HG02884 (cell line): ENCODE results near the gene ZNF587.
"Not testable (repeated sequence)": the region's sequence is repeated elsewhere in the genome, so short reads cannot be mapped to it uniquely, and the experiment has no call there.

ENCODE experiments used
- ATAC-seq: cut with Tn5 transposase; IDR thresholded peaks from one replicate; pipeline ENCODE4 v1.9.1; 2021; ENCODE audit warnings: mild to moderate bottlenecking, moderate library complexity; ENCODE audit not compliant: unreplicated experiment

ZNF587 gene

GRCh38 chr19:57886046-57886445 is 36.4 kb downstream of the ZNF587 start:
- ATAC-seq = no peak

GRCh38 chr19:57887195-57887941 is 37.7 kb downstream of the ZNF587 start:
- ATAC-seq = no peak

DNA sequence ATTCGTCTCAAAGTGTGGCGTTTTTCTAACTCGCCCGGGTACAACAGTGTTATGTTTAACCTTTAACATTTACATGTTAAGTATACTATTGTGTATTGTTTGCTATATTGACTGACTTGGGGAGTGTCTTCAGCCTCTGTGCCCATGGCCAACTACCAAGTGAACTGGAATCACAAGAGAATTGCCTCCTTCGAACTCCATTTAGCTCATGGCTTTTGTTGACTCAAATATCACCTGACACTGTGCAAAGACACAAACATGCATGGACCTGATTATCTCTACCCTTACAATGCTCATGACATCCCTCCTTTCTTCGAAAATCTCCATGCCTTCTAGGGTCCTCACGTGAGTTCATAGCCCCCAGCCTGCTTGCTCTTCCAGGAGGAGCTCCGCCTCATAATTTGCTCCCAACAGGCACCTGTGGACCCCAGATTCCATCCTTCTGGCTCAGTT is 38.5 kb downstream of the ZNF587 start:
- ATAC-seq = no peak

DNA sequence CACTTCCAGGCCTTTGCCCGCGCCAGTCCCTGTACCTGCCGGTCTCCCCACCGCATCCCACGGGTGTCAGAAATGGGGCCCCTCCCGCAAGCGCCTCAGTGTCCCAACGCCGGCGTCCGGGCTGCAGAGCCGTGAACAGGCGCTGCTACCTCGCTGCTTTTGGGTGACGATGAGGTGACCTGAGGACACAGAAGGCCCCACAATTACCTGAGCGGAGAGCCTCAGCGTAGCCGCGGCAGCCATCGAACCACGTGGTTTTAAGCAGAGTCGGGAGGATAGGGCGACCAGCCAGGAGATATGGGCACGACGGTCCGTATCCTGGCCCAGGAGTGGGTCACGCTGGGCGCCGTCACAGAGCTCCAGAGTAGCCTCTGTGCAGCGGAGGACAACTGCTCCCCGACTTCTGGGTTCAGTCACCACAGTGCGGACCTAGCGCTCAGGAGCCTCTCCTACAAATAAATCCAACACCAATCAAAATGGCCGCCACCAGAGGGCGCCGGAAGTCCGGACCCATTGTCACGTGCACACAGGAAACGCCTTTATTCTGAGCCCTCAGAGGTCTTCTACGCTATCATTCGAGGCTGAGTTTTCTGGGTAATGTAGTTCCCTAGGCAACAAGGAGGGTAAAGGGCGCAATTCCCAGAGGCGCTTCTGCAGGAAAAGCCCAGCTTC is 39.0 kb downstream of the ZNF587 start, which contains the start of gene ZNF814:
ZNF814 (minus strand) TSS at position 478 of the 672 bp plus-strand sequence; CDS start at position 243, 235 bp downstream.
- ATAC-seq = peak; percentile 72

DNA sequence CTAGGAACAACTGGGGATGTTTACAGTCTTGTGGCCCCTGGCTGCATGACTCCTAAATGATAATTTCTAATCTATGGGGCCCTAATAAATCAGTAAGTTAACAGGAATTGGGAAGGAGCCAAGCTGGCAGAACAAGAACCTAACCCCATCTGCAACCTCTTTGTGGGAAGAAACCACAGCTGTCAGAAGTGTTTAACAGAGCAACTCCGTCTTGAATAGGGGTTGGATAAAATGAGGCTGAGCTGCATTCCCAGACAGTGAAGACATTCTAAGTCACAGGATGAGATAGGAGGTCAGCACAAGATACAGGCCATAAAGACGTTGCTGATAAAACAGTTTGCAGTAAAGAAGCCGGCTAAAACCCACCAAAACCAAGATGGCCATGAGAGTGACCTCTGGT is 41.0 kb downstream of the ZNF587 start:
- ATAC-seq = not testable (repeated sequence)

DNA sequence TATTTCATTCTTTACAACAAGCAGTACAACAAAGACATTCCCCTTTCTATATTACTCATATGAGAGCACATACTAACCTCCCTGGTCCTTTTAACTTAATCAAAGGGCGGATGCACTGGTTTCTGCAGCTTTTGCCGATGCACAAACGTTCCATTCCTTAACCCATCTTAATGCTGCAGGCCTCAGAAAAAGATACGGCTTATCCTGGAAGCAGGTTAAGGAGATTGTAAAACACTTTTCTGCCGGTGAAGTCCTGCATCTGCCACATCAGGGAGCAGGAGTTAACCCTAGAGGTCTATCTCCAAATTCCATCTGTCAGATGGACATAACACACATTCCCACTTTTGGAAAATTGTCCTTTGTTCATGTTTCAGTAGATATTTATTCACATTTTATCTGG is 50.7 kb downstream of the ZNF587 start:
- no peak for ATAC-seq

DNA sequence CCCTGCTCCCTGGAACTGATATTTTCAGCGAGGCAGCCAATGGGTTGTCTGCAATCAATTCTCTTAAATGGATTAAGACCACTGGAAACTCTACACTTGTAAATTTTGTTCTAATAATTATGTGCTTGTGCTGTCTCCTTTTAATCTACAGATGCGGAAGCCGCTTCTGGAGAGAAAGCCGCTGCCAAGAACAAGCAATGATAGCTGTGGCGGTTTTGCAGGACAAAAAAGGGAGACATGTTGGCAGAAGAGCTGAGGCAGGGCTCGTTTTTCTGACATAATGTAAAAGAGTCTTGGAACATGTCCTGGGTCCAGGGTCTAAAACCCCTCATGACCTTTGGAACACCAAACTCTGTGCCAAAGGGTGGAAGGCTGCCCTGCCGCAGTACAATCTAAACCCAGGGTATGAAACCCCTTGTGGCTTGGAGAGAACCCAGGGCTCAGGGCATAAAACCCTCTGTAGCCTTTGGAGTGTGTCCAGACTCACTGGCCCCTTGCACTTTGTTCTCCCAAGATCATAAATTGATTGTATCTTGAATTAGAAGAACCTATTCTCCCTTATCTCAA is 54.0 kb downstream of the ZNF587 start:
- no peak for ATAC-seq

DNA sequence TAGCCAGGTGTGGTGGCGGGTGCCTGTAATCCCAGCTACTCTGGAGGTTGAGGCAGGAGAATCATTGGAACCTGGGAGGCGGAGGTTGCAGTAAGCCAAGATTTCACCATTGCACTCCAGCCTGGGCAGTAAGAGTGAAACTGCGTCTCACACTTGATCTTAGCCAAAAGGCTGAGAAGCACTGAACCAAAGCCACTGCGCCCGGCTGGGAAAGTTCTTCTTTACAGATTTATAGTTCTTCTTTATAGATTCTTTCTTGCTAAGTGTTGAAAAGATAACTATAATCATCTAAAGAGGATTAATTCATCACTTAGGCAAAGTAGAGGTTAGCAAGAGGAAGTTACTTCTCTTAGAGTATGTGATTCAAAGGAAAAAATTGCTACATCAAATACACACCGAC is 55.6 kb downstream of the ZNF587 start:
- ATAC-seq = no peak

DNA sequence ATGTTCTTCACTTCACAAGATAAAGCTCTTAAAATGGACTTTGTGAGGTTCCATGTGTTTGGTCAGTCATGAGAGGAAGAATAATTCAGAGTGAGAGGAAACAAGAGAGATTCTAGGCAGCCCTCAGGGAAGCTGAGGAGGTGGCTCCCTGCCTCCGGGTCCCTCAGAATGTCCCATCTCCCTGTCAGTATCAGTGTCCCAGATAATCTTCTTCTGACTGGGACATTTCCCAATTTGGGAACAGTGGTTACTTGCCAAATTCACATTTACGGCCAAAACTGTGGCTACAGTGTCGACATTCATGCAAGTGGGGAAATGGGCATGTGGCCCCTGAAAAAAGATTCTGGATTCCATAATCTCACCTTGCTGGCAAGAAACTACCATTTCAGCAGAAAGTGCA is 57.7 kb downstream of the ZNF587 start:
- ATAC-seq = no peak

DNA sequence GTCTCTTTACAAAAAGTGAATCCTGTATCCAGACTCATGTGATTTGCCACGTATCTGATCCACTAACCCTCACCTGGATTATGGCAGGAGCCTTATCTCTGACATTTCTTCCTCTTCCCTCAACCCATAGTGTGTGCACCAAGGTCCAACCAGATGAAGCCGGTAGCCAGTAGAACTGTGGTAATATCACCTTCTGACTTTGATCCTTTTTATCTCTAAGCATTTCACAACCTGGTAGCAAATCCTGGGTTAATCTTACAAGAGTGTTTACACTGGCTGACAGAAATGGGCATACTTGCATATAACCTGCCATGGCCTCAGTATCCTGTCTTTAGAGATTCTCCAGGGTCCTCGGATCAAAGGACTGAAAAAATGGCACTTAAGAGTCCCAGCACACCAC is 64.9 kb downstream of the ZNF587 start:
- ATAC-seq = no peak
